ENCODE data around the gene NFYA. TPM values are rescaled to one million over a fixed set of nuclear protein-coding genes. Genes with fewer than 3 reads are reported as not detected.

NFYA gene
- total RNA-seq, 6 experiments from 2014 or later: 14.9 to 20.0 (median 16.7) TPM

- Mint-ChIP-seq H3K27ac (no peak overlapping the region), H3K27me3 (ENCODE audit: insufficient read depth) (peaks cover 3% of the 10 kb centered on the region; the same call in 1 of the 2 replicates), H3K4me3 (no peak overlapping the region), H3K4me1 (ENCODE audit: low read depth) (no peaks in the 10 kb centered on the region), H3K36me3 (ENCODE audit: low read depth) (no peaks in the 10 kb centered on the region), H3K9me3 (no peaks in the 10 kb centered on the region)
- peak; percentile 19 for DNase-seq
- TF ChIP-seq, protein P1, sequence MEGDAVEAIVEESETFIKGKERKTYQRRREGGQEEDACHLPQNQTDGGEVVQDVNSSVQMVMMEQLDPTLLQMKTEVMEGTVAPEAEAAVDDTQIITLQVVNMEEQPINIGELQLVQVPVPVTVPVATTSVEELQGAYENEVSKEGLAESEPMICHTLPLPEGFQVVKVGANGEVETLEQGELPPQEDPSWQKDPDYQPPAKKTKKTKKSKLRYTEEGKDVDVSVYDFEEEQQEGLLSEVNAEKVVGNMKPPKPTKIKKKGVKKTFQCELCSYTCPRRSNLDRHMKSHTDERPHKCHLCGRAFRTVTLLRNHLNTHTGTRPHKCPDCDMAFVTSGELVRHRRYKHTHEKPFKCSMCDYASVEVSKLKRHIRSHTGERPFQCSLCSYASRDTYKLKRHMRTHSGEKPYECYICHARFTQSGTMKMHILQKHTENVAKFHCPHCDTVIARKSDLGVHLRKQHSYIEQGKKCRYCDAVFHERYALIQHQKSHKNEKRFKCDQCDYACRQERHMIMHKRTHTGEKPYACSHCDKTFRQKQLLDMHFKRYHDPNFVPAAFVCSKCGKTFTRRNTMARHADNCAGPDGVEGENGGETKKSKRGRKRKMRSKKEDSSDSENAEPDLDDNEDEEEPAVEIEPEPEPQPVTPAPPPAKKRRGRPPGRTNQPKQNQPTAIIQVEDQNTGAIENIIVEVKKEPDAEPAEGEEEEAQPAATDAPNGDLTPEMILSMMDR (IDR thresholded peaks at IDR 0.05): no peak
These were observed 49.6 kb downstream of the NFYA start for GRCh38 chr6:41122373-41122772.

GRCh38 chr6:41122918-41123317, 50.1 kb downstream of the NFYA start:
- H3K27me3 Mint-ChIP-seq (ENCODE audit: insufficient read depth): peaks cover 3% of the 10 kb centered on the region; the same call in 1 of the 2 replicates
- no peaks in the 10 kb centered on the region for H3K9me3 Mint-ChIP-seq
- TF ChIP-seq, protein P1 (IDR thresholded peaks at IDR 0.05): no peak
- H3K4me1 Mint-ChIP-seq (ENCODE audit: low read depth): no peaks in the 10 kb centered on the region
- no peak for DNase-seq
- no peak overlapping the region for H3K27ac Mint-ChIP-seq
- H3K36me3 Mint-ChIP-seq (ENCODE audit: low read depth): no peaks in the 10 kb centered on the region
- H3K4me3 Mint-ChIP-seq: no peak overlapping the region

DNA sequence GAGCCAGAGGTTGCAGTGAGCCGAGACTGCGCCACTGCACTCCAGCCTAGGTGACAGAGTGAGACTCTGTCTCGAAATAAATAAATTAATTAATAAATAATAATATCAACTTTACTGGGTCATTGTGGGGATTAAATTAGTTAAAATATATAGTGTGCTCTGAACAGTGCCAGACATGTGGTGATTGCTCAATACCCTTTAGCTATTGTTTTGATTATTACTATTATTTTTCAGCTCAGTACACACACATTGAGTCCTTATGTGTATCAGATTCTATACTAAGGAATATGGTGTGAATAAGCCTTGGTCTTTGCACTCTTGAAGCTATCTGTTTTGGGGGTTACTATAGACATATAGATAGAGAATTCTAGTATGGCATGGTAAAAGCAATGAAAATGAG, 52.5 kb downstream of the NFYA start:
- DNase-seq: no peak
- no peaks in the 10 kb centered on the region for H3K36me3 Mint-ChIP-seq (ENCODE audit: low read depth)
- TF ChIP-seq, protein P1 (IDR thresholded peaks at IDR 0.05): no peak
- H3K27ac Mint-ChIP-seq: no peak overlapping the region
- no peaks in the 10 kb centered on the region for H3K9me3 Mint-ChIP-seq
- no peaks in the 10 kb centered on the region for H3K4me1 Mint-ChIP-seq (ENCODE audit: low read depth)
- H3K27me3 Mint-ChIP-seq (ENCODE audit: insufficient read depth): peaks cover 3% of the 10 kb centered on the region; the same call in 1 of the 2 replicates
- H3K4me3 Mint-ChIP-seq: no peak overlapping the region

GRCh38 chr6:41132254-41132653, 59.5 kb downstream of the NFYA start:
- no peaks in the 10 kb centered on the region for H3K36me3 Mint-ChIP-seq (ENCODE audit: low read depth)
- no peaks in the 10 kb centered on the region for H3K27me3 Mint-ChIP-seq (ENCODE audit: insufficient read depth)
- no peak for DNase-seq
- no peak overlapping the region for H3K27ac Mint-ChIP-seq
- H3K4me1 Mint-ChIP-seq (ENCODE audit: low read depth): no peaks in the 10 kb centered on the region
- no peaks in the 10 kb centered on the region for H3K9me3 Mint-ChIP-seq
- H3K4me3 Mint-ChIP-seq: no peak overlapping the region
- TF ChIP-seq, protein P1 (IDR thresholded peaks at IDR 0.05): no peak

DNA sequence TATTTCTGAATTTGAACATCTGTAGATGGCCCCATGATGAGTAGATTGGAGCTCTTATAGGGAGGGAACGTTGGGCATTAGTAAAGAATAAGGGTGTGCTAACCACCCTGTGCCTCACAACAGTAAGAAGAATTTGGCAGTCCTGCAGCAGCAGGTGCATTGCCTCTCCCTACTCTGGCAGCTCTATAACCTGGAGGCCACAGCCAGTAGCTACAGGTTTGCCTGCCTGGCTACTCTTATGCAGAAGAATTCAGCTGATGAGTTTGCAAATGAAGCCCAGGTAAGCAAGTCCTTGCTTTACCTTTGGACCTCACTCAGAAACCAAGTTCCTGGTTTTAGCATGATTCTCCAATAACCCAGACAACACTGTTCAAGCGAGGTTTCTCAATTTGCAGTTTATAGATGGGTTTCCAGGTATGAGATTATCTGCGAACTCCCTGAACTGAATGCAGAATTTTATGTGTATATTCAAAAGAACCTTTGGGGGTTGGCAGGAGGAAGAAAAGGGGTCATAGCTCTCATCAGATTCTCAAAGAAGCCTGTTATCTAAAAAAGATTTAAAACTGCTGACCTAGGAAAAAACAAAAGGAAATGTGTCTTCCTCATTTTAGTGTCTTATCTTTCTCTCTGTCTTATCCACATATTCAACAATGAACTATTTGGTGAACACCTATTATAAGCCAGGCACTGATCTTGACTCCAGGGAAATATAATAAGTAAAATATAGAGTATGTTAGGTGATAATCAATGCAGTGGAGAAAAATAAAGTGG, 62.5 kb downstream of the NFYA start:
- H3K9me3 Mint-ChIP-seq: no peaks in the 10 kb centered on the region
- H3K4me3 Mint-ChIP-seq: no peak overlapping the region
- no peaks in the 10 kb centered on the region for H3K4me1 Mint-ChIP-seq (ENCODE audit: low read depth)
- TF ChIP-seq, protein P1 (IDR thresholded peaks at IDR 0.05): no peak
- H3K27ac Mint-ChIP-seq: no peak overlapping the region
- no peaks in the 10 kb centered on the region for H3K36me3 Mint-ChIP-seq (ENCODE audit: low read depth)
- H3K27me3 Mint-ChIP-seq (ENCODE audit: insufficient read depth): no peaks in the 10 kb centered on the region
- DNase-seq: no peak
